Cardiac fibroblast (primary cell): ENCODE measurements around the gene ERMN.

Experiments
- DNase-seq, 2 donors: peaks; one replicate each; pipeline versions ENCODE4 v3.0.0 to v3.0.0-alpha.2; 2010; ENCODE audit warnings: low read depth in 2 of 2
- H3K4me3 ChIP-seq, 2 donors: replicated peaks in 1 of 2; 1 replicate in 1 of 2; 2 replicates in 1 of 2; pipeline ENCODE4 v1.5.1; 2011; ENCODE audit warnings: low read depth in 2 of 2, low read length in 2 of 2, mild to moderate bottlenecking in 2 of 2, moderate library complexity in 1 of 2
- TF ChIP-seq, protein P1 (sequence below): IDR thresholded peaks from one replicate; pipeline ENCODE4 v1.5.1; 2011; ENCODE audit warnings: low read depth, mild to moderate bottlenecking, low read length, inconsistent platforms

The ERMN gene

DNA sequence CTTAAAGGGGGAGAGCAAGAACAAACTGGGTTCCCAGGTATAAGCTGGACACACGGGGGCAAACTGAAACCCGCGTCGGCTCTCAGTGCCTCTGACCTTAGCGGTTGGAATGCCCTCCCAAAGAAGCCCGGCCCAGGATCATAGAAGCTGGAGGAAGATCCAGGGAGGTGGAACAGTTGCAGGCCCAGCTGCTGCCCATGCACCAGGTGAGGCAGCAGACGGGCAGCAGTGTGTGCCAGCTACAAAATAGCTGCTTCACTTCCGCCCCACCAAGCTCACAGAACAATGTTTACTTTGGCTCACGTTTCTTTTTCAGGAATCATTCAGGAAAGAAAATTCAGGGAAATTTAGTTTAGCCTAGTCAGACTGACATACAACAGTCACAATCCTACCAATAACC lies 3.9 kb upstream of the ERMN start:
- TF ChIP-seq, protein P1, sequence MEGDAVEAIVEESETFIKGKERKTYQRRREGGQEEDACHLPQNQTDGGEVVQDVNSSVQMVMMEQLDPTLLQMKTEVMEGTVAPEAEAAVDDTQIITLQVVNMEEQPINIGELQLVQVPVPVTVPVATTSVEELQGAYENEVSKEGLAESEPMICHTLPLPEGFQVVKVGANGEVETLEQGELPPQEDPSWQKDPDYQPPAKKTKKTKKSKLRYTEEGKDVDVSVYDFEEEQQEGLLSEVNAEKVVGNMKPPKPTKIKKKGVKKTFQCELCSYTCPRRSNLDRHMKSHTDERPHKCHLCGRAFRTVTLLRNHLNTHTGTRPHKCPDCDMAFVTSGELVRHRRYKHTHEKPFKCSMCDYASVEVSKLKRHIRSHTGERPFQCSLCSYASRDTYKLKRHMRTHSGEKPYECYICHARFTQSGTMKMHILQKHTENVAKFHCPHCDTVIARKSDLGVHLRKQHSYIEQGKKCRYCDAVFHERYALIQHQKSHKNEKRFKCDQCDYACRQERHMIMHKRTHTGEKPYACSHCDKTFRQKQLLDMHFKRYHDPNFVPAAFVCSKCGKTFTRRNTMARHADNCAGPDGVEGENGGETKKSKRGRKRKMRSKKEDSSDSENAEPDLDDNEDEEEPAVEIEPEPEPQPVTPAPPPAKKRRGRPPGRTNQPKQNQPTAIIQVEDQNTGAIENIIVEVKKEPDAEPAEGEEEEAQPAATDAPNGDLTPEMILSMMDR = no peak
- no peak overlapping the region for H3K4me3 ChIP-seq
- no peak for DNase-seq

DNA sequence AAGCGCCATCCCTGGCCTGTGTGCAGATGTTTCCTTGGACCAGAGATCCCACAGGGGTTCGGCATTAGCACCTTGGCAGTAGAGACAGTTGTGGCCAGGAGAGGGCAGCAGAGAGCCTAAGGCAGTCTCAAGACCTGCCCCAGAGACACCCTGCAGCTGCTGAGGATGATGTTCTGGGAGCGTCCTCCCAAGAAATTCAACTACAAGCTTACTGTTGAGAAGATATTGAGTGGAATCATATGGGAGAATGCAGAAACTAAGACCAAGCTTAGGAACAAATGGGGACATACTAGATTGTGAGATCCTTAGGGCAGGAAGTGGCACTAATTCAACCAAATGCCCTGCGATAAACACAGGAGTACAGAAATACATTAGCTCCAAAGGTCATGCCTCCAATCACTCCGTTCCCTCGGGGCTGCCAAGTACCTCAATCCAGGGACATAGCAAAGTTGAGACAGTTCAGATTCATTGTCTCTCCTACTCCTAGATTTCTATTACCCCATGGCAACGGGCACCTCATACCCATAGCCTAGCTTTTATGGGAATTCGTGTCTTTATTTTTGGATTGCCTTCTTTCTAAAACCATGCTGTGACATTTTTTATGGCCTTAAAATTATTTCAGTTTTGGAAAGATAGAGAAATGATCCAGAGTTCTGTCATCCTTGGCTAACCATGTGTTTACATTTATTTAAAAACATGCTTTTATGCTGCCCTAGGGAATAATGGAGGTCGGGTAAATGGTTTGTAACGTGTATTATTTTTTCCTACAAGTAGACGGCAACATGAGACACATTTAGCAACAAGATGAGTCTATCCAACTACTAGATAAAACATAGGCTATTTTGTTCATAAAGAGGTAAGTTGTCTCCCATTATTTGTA lies 2.2 kb upstream of the ERMN start:
- TF ChIP-seq, protein P1 = peak; percentile 99
- DNase-seq = peak; percentile 81 to 87
- H3K4me3 ChIP-seq = no peak overlapping the region

DNA sequence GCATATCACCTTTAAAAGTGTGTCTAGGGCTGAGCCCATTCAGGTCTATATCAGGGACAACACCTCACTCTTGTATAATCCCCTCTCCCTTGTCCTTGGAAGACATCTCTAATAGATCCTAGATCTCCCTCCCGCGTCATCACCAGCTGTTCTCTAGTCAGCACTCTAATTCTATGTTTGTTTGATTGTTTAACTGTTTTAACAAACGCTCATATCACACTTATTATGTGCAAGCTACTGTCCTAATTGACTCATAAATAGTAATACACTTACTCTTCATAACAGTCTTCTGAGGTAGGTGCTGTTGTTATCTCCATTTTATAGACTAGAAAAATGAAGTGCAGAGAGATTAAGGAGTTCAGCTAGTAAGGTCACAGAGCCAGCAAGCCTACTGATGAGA lies 1.6 kb upstream of the ERMN start:
- no peak overlapping the region for H3K4me3 ChIP-seq
- TF ChIP-seq, protein P1 = no peak
- DNase-seq = peak in 1 of 2 donors; percentile 16

DNA sequence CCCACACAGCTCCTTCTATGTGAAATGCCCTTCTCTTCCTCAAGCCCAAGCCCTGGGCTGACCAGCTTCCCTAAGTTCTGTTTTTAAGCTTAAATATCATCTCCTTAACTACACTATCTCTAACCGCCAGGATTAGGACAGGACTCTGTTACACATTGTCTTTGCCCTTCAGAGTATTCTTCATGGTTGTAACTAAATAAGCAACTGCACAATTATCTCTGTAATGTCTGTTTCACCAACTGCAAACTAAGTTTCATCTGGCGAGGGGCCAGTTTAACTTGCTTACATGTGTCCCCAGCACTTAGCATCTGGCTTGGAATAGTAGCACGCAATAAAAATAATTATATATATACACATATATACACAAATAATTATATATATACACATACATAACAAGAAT lies 1.1 kb upstream of the ERMN start:
- TF ChIP-seq, protein P1 = no peak
- H3K4me3 ChIP-seq = no peak overlapping the region
- DNase-seq = no peak

DNA sequence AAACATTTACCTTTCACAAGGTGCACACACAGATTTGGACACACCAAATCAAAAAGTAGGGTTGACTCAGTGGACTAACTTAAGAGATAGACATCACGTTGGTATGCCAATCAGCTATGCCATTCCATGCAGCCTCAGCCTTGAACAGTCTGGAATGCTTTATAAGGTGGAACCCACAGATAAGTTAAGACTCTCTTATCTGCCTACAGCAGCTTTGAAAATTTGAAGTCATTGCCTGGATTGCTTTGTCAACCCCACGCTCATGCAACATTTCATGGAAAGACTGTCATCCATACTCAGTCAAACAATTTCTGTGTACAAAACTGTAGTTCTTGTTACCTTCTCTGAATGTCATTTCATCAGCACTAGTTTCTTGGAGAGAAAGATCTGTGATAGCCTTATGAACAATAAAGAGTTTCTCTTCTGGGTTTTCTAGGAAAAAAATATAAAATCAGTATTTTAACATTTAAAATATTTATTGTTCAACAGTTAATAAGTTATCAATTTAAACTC lies 1.2 kb downstream of the ERMN start:
- DNase-seq = no peak
- TF ChIP-seq, protein P1 = no peak
- H3K4me3 ChIP-seq = no peak overlapping the region

DNA sequence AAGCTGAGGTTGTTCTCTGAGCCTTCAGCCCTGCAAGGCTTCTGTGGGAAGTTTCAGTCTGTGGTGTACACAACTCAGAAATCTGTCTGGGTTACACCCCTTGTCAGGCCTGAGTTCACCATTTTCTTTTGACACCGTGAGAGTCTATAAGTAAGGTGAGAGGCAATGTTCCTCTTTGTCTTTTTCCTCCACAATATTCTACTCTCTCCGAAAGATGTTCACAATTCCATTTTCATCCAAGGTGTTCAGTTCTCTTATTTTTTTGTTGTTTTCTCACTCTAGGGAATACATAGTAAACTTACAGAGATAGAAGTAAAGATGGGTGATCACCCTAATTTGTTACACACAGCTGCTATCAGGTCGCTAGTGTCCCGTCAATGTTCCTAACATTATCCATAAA lies 3.2 kb downstream of the ERMN start:
- TF ChIP-seq, protein P1 = no peak
- H3K4me3 ChIP-seq = no peak overlapping the region
- DNase-seq = no peak
